Measurements from ENCODE around the gene ARHGEF6.

Gene ARHGEF6

GRCh38 chrX:136745215-136746173 lies 35.2 kb downstream of the ARHGEF6 start:
- peak; percentile 86 for DNase-seq

- DNase-seq = peak; percentile 70
Measured at GRCh38 chrX:136742721-136743379, 37.9 kb downstream of the ARHGEF6 start.

DNA sequence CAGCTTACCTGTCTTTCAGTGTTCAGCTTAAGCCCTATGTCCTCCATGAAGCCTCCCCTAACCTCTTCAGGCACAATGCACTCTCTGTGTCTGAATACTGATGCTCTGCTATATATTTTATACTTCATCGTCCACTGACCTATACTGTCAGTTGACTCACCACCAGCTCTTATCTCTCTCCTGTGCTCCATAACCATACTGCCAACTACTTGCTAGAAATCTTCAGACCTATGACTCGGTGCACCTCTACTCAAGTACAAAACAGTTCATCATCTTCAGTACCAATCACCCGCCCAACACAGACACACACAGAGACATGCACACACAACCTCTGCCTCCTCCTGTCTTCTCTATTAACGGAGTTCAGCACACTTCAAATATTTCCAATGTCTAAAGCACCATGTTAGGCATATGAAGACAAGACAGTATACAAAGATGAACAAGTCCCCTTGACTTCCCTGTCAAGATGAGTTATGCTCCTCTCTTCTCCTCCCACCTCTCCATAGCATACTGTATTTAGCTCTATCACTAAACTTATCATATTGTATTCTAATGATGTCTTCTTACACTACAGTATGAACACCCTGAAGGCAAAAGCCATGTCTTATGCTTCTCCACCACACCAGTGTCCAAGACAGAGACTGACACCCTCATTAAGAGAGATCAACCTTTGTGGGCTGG lies 42.5 kb downstream of the ARHGEF6 start:
- no peak for DNase-seq

DNA sequence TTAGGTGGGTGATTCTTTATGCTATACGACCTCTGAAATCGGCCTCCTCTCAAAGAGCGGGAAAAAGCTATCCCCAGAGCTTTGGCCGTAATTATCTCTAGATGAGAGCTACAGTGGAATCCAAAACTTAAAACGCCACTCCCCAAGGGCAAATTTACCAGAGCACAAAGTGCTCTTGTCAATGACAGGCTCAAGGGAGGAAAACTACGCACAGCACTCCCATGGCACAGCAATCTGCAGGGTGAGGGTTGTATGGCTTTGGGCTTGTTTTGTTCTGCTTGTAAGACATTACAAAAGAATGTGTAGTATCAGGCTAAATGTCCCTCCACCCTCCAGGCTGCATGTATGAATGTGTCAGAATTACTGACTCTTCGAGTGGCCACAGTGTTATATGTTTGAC lies 44.0 kb downstream of the ARHGEF6 start:
- DNase-seq = no peak

DNA sequence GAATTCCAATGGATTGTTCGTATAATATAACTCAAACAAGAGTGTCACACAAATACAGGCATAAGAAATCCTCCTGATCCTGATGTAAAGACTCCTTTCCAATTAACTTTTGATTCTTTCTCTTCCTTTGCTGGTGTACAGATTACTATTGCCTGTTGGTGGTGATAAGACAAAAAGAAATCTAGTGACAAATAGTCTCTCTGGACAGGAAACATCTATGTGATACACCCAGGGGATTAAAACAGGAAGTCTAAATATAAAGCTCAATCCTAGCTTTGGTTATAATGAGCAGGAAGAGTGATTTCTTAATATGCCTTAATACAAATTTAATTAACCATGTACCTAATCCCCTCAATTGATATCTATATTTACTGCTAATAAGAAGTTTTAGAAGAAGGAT lies 45.1 kb downstream of the ARHGEF6 start:
- DNase-seq = peak; percentile 59

GRCh38 chrX:136733613-136734012 lies 47.1 kb downstream of the ARHGEF6 start:
- DNase-seq = no peak

GRCh38 chrX:136731798-136732197 lies 48.9 kb downstream of the ARHGEF6 start:
- no peak for DNase-seq

GRCh38 chrX:136731207-136731782 lies 49.4 kb downstream of the ARHGEF6 start:
- no peak for DNase-seq

- no peak for DNase-seq
Measured at GRCh38 chrX:136728393-136728792, 52.3 kb downstream of the ARHGEF6 start.

DNA sequence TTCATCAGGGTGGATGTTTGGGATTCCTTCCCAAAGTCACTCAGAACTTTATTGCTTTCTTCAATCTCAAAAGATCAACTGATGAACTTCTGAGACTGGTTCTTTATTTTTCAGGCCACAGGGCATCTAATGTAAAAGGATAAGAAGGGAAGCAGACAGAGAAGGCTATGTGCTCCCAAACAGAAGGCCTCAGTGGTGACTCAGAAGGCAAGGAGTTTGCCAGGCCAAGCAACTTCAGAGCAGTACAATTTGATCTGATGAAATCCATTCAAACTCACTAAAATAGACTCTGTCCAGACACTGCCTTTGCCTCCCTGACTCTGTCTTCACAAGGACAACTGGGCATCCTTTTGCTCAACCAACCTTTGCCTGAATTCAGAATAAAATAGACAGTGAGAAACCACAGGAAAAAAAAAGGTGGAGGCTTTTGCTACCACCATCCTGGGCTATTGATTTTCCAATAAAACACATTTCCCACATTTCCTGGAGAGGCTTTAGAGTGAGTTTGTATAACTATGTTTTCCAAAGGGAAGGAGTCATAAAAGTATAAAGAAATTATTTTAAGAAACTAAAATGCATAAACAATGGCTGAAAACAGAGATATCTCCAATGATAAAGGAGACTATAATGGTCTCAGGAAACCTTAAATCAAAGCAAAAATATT lies 55.2 kb downstream of the ARHGEF6 start:
- DNase-seq = no peak

DNA sequence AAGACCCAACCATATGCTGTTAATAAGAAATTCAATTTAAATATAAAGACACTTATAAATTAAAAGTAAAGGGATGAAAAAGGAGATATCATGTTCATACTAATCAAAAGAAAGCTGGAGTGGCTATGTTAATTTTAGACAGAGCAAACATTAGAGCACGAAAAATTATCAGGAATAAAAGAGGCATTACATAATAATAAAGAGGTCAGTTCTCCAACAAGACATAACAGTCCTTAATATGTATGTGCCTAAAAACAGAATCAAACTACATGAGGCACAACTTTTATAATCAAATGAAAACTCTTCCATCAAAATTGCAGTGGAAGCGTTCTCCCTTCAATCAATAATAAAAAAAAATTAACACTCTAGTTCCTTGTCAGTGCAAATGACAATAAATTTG lies 62.6 kb downstream of the ARHGEF6 start:
- no peak for DNase-seq

GRCh38 chrX:136714626-136715599 lies 65.8 kb downstream of the ARHGEF6 start:
- no peak for DNase-seq

- DNase-seq = no peak
Measured at GRCh38 chrX:136712650-136713310, 68.0 kb downstream of the ARHGEF6 start.

DNA sequence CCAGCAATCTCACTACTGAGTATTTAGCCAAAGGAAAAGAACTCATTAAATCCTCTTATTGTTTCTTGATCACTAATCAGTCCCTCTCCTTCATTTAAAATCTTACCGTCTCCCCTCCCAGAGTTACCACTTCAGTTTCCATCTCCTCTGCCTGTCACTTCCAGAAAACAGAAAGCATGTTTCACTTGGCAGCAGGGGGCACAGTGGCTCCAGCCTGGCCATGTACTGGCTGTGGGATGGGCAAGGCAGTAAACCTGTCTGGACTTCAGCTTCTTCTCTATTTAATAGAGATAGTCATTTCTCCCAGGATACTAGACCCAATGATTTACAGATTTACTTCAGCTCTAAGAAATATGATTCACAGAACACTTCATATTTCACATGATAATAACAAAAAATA lies 69.6 kb downstream of the ARHGEF6 start:
- DNase-seq = peak; percentile 69

- DNase-seq = no peak
Measured at GRCh38 chrX:136710325-136710951, 70.3 kb downstream of the ARHGEF6 start.

GRCh38 chrX:136708348-136708747 lies 72.4 kb downstream of the ARHGEF6 start:
- DNase-seq = peak; percentile 54

- DNase-seq = no peak
Measured at GRCh38 chrX:136697156-136697555, 83.6 kb downstream of the ARHGEF6 start.

DNA sequence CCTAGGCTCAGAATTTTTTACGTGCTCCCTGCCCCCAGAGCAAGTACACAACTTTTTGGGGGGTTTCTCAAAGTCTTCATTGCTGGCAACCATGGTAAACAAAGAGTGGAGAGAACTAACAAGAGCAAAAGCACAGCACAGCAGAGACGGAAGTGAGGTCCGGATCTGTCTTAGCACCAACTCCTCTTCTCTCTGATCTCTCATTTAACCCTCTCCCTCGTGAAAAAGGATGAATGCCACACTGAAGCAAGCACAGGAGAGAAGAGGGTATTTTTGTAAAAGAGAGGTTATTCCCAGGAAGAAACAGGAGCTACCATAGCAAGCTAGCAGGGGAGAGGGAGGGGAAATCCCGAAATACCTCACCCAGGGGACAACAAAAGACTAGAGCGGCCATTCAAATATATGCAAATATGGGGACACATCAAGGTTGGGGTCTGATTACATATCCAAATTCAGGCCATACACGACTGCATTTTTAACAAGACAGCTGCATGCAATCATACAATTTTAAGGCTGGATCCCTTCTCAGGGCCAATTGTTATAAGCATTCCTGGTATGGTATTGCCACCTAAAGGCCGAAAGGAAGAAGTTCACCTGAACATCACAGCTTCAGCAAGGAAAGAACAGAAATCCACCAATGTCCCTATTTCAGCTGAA lies 86.2 kb downstream of the ARHGEF6 start:
- peak; percentile 75 for DNase-seq

GRCh38 chrX:136692271-136692670 lies 88.5 kb downstream of the ARHGEF6 start:
- DNase-seq = no peak
